Loucy (cell line): ENCODE measurements around the gene PRELID1.

Experiments
- CTCF ChIP-seq: fragments of 200-600 bp; sonication (generic); conservative IDR thresholded peaks from 2 replicates; pipeline ENCODE4 v1.5.1; 2014; ENCODE audit warnings: mild to moderate bottlenecking, antibody characterized with exemption, low read length
- EZH2phosphoT487 ChIP-seq: fragments of 200-600 bp; IDR thresholded peaks from 2 replicates; pipeline ENCODE4 v1.6.1; 2018; ENCODE audit warnings: antibody characterized with exemption, mild to moderate bottlenecking, moderate library complexity, borderline replicate concordance

- no peak for TF ChIP-seq CTCF
- no peak for TF ChIP-seq EZH2phosphoT487
Measured at GRCh38 chr5:177343777-177344176, 40.2 kb downstream of the PRELID1 start.
